ENCODE measurements around the gene NFATC2IP.

- no peak for TF ChIP-seq POLR2A (IDR thresholded peaks at IDR 0.05)
- TF ChIP-seq CTCF (IDR thresholded peaks at IDR 0.05) = no peak
Measured at GRCh38 chr16:28935924-28936783, 14.6 kb upstream of the NFATC2IP start.

Data from uterus (tissue), 2 donors.